Keratinocyte (primary cell): Measurements from ENCODE around the gene FBXO33. TPM values are rescaled to one million over a fixed set of nuclear protein-coding genes. Genes with fewer than 3 reads are reported as not detected.

Experiments
- DNase-seq: peaks from one replicate; pipeline ENCODE4 v3.0.0-alpha.2; 2011; ENCODE audit warnings: low read depth, missing footprints, low spot score
- FAIRE-seq: peaks from 2 replicates; lab custom pipeline; 2011; peaks lifted over from hg19 to GRCh38; lab: Jason Lieb, UNC
- H2AFZ ChIP-seq: 2 replicates; pipeline ENCODE4 v1.6.0; 2012; ENCODE audit warnings: low read length, control low read depth, inconsistent platforms; ENCODE audit not compliant: control insufficient read depth
- H3K27ac ChIP-seq: 2 replicates; pipeline ENCODE4 v1.5.1; 2011; ENCODE audit warnings: low read length; ENCODE audit not compliant: control insufficient read depth, insufficient read depth
- H3K27me3 ChIP-seq: 3 replicates; pipeline ENCODE4 v1.6.0; 2011; ENCODE audit warnings: low read length; ENCODE audit not compliant: control insufficient read depth, insufficient read depth; ENCODE audit errors: extremely low read depth
- H3K36me3 ChIP-seq, 2 experiments: 2 replicates in 1 of 2; 3 replicates in 1 of 2; pipeline ENCODE4 v1.5.1; 2011; ENCODE audit warnings: low read length in 2 of 2, mild to moderate bottlenecking in 1 of 2; ENCODE audit not compliant: control insufficient read depth in 2 of 2, insufficient read depth in 2 of 2; ENCODE audit errors: extremely low read depth in 1 of 2
- H3K4me1 ChIP-seq: 3 replicates; pipeline ENCODE4 v1.5.1; 2011; ENCODE audit warnings: low read length; ENCODE audit not compliant: control insufficient read depth, insufficient read depth; ENCODE audit errors: extremely low read depth
- H3K4me2 ChIP-seq: 3 replicates; pipeline ENCODE4 v1.6.0; 2011; ENCODE audit warnings: low read depth, low read length; ENCODE audit not compliant: control insufficient read depth, insufficient read depth; ENCODE audit errors: extremely low read depth
- H3K4me3 ChIP-seq, 3 experiments: fragments of 200-600 bp in 1 of 3; sonication (generic) in 1 of 3; 2 replicates in 2 of 3; 3 replicates in 1 of 3; pipeline ENCODE4 v1.5.1; 2011 to 2016; ENCODE audit warnings: low read length in 3 of 3, mild to moderate bottlenecking in 3 of 3, control low read depth in 2 of 3, inconsistent platforms in 1 of 3, low read depth in 1 of 3, mixed read lengths in 1 of 3, mixed run types in 1 of 3, moderate library complexity in 1 of 3; ENCODE audit not compliant: control insufficient read depth in 2 of 3, insufficient read depth in 2 of 3; ENCODE audit errors: extremely low read depth in 1 of 3
- H3K79me2 ChIP-seq: 2 replicates; pipeline ENCODE4 v1.6.0; 2012; ENCODE audit warnings: low read length; ENCODE audit not compliant: control insufficient read depth, insufficient read depth
- H3K9ac ChIP-seq: 3 replicates; pipeline ENCODE4 v1.6.0; 2011; ENCODE audit warnings: low read length; ENCODE audit not compliant: control insufficient read depth, insufficient read depth; ENCODE audit errors: extremely low read depth
- H3K9me1 ChIP-seq: 3 replicates; pipeline ENCODE4 v1.6.0; 2011; ENCODE audit warnings: low read length; ENCODE audit not compliant: control insufficient read depth, insufficient read depth; ENCODE audit errors: extremely low read depth
- H3K9me3 ChIP-seq: 2 replicates; pipeline ENCODE4 v1.5.1; 2012; ENCODE audit warnings: low read depth, low read length; ENCODE audit not compliant: control insufficient read depth
- H4K20me1 ChIP-seq: 3 replicates; pipeline ENCODE4 v1.6.0; 2011; ENCODE audit warnings: low read length; ENCODE audit not compliant: control insufficient read depth, insufficient read depth; ENCODE audit errors: extremely low read depth
- CTCF ChIP-seq, 3 experiments: IDR thresholded peaks in 1 of 3; conservative IDR thresholded peaks in 1 of 3; optimal IDR thresholded peaks in 1 of 3; 2 replicates in 2 of 3; 3 replicates in 1 of 3; pipeline versions ENCODE3 to v1.5.1; 2011; ENCODE audit warnings: low read length in 3 of 3, mild to moderate bottlenecking in 3 of 3, moderate library complexity in 2 of 3, control low read depth in 1 of 3, inconsistent platforms in 1 of 3; ENCODE audit not compliant: insufficient read depth in 2 of 3; ENCODE audit errors: extremely low read depth in 1 of 3
- EZH2 ChIP-seq: IDR thresholded peaks from one replicate; pipeline ENCODE4 v1.6.1; 2012; ENCODE audit warnings: inconsistent platforms, mild to moderate bottlenecking, low read length, moderate library complexity
- dilution Hi-C: fragments of 300-500 bp; cut with MboI; formaldehyde crosslinking; loops from one replicate; pipeline ENCODE4 v1.7.0; 2020; ENCODE audit warnings: low sequenced_read_pairs; ENCODE audit not compliant: extremely low pct_ligation_motif_present
- polyA plus RNA-seq, 5 experiments: library from polyadenylated mRNA; depleted of rRNA in 3 of 5; stranded (reverse) in 3 of 5; stranded (forward) in 1 of 5; unstranded in 1 of 5; fragments of >200 nt; gene quantifications; 1 replicate in 1 of 5; 2 replicates in 3 of 5; 3 replicates in 1 of 5; pipeline versions ENCODE4 v1.2.1 to v1.2.3, GENCODE V29; 2011 to 2012; ENCODE audit warnings: missing spikeins in 2 of 5, low read depth in 1 of 5, low replicate concordance in 1 of 5

The FBXO33 gene
- polyA plus RNA-seq, 1 donor (not counting 4 experiments of a cell fraction or from before 2014, with no cell fraction given): 12.0 TPM

- dilution Hi-C loops: no loop called here
- no peak for FAIRE-seq
These were observed 8.7 kb upstream of the FBXO33 start for GRCh38 chr14:39440975-39441374.

GRCh38 chr14:39435241-39435640 lies 3.0 kb upstream of the FBXO33 start:
- Histone ChIP-seq H3K27ac (no peak overlapping the region), H3K9me1 (no peaks in the 10 kb centered on the region), H3K36me3 (no peaks in the 10 kb centered on the region), H3K4me2 (no peak overlapping the region), H3K9me3 (no peaks in the 10 kb centered on the region), H3K79me2 (peaks cover 10% of the 10 kb centered on the region), H4K20me1 (no peaks in the 10 kb centered on the region), H2AFZ (no peak overlapping the region), H3K9ac (no peak overlapping the region), H3K4me1 (peaks cover 10% of the 10 kb centered on the region), H3K4me3 (no peak overlapping the region), H3K27me3 (no peaks in the 10 kb centered on the region)
- dilution Hi-C loops: no loop called here
- FAIRE-seq (no peak), DNase-seq (no peak)
- TF ChIP-seq CTCF (optimal IDR thresholded peaks at IDR 0.05 in 1 of 3, IDR thresholded peaks at IDR 0.05 in 1 of 3, conservative IDR thresholded peaks at IDR 0.05 in 1 of 3; ENCODE audit: extremely low read depth in 1 of 3, insufficient read depth in 2 of 3, low read length in 3 of 3) (no peak), EZH2 (no peak)

More at GRCh38 chr14:39440975-39441374, 8.7 kb upstream of the FBXO33 start:
- DNase-seq: no peak
- no peaks in the 10 kb centered on the region for H4K20me1 ChIP-seq
- no peak for TF ChIP-seq EZH2
- no peak for TF ChIP-seq CTCF (optimal IDR thresholded peaks at IDR 0.05 in 1 of 3, IDR thresholded peaks at IDR 0.05 in 1 of 3, conservative IDR thresholded peaks at IDR 0.05 in 1 of 3; ENCODE audit: extremely low read depth in 1 of 3, insufficient read depth in 2 of 3, low read length in 3 of 3)
- H2AFZ ChIP-seq: no peak overlapping the region
- H3K27ac ChIP-seq: no peak overlapping the region
- H3K4me3 ChIP-seq: no peak overlapping the region
- H3K9me3 ChIP-seq: no peaks in the 10 kb centered on the region
- no peaks in the 10 kb centered on the region for H3K4me1 ChIP-seq
- H3K79me2 ChIP-seq: no peaks in the 10 kb centered on the region
- no peaks in the 10 kb centered on the region for H3K9me1 ChIP-seq
- no peak overlapping the region for H3K9ac ChIP-seq
- no peaks in the 10 kb centered on the region for H3K27me3 ChIP-seq
- no peaks in the 10 kb centered on the region for H3K36me3 ChIP-seq
- H3K4me2 ChIP-seq: no peak overlapping the region
